Naive thymus-derived CD4-positive, alpha-beta T cell (primary cell): ENCODE measurements around the gene SLC16A7. TPM values are rescaled to one million over a fixed set of nuclear protein-coding genes. Genes with fewer than 3 reads are reported as not detected.
A peak's percentile ranks its signal among the peaks of the same experiment; 100 is the strongest.

Source experiments
- ATAC-seq: fragments of 150-1000 bp; cut with Tn5 transposase; 2 replicates; pipeline ENCODE4 v1.10.0; 2021; ENCODE audit warnings: mild to moderate bottlenecking, moderate library complexity
- CTCF ChIA-PET: fragments of 350-600 bp; sonication (Branson Sonifier 250); formaldehyde crosslinking; loops from one replicate; lab custom pipeline; 2021; ENCODE audit warnings: antibody characterized with exemption; lab: Charles Lee
- POLR2A ChIA-PET: fragments of 350-600 bp; sonication (Branson Sonifier 250); formaldehyde crosslinking; loops from one replicate; lab custom pipeline; 2021; ENCODE audit warnings: antibody characterized with exemption, inconsistent platforms; lab: Charles Lee
- DNase-seq, 9 donors: peaks; one replicate each; pipeline versions ENCODE4 v3.0.0 to v3.0.0-alpha.2; 2020 to 2022; ENCODE audit warnings: mixed read lengths in 1 of 9
- H3K27ac ChIP-seq: one replicate; pipeline ENCODE4 v1.7.0; 2013; ENCODE audit warnings: mild to moderate bottlenecking, low read depth, low read length, moderate library complexity
- H3K27me3 ChIP-seq, 2 donors: one replicate each; pipeline ENCODE4 v1.7.0; 2013; ENCODE audit warnings: low read length in 2 of 2, mild to moderate bottlenecking in 2 of 2, moderate library complexity in 2 of 2; ENCODE audit not compliant: control insufficient read depth in 2 of 2, insufficient read depth in 2 of 2
- H3K36me3 ChIP-seq, 3 experiments: 1 replicate in 2 of 3; 2 replicates in 1 of 3; pipeline ENCODE4 v1.7.0; 2013; ENCODE audit warnings: low read length in 3 of 3, mild to moderate bottlenecking in 3 of 3, moderate library complexity in 1 of 3; ENCODE audit not compliant: insufficient read depth in 3 of 3, control insufficient read depth in 2 of 3
- H3K4me1 ChIP-seq, 2 donors: one replicate each; pipeline ENCODE4 v1.7.0; 2013; ENCODE audit warnings: low read length in 2 of 2, mild to moderate bottlenecking in 2 of 2, moderate library complexity in 1 of 2; ENCODE audit not compliant: control insufficient read depth in 2 of 2, insufficient read depth in 2 of 2
- H3K4me3 ChIP-seq: 2 replicates; pipeline ENCODE4 v1.7.0; 2013; ENCODE audit warnings: mild to moderate bottlenecking, low read length
- H3K9me3 ChIP-seq, 3 experiments: 1 replicate in 2 of 3; 2 replicates in 1 of 3; pipeline ENCODE4 v1.7.0; 2013; ENCODE audit warnings: low read length in 3 of 3; ENCODE audit not compliant: control insufficient read depth in 2 of 3
- H3K27ac Mint-ChIP-seq, 9 donors: one replicate each; pipeline ENCODE4 v1.8.0; 2020 to 2022; ENCODE audit warnings: mixed read lengths in 9 of 9, mild to moderate bottlenecking in 8 of 9, moderate library complexity in 5 of 9, inconsistent platforms in 2 of 9
- H3K27me3 Mint-ChIP-seq, 5 donors: one replicate each; pipeline ENCODE4 v1.8.0; 2021 to 2022; ENCODE audit warnings: mixed read lengths in 5 of 5, mild to moderate bottlenecking in 1 of 5
- H3K36me3 Mint-ChIP-seq, 5 donors: one replicate each; pipeline ENCODE4 v1.8.0; 2020 to 2022; ENCODE audit warnings: mixed read lengths in 5 of 5, mild to moderate bottlenecking in 3 of 5, inconsistent platforms in 1 of 5
- H3K4me1 Mint-ChIP-seq, 7 donors: one replicate each; pipeline ENCODE4 v1.8.0; 2020 to 2022; ENCODE audit warnings: mixed read lengths in 7 of 7, mild to moderate bottlenecking in 3 of 7, inconsistent platforms in 1 of 7
- H3K4me3 Mint-ChIP-seq, 10 donors: one replicate each; pipeline ENCODE4 v1.8.0; 2020 to 2022; ENCODE audit warnings: mild to moderate bottlenecking in 10 of 10, mixed read lengths in 10 of 10, moderate library complexity in 6 of 10, inconsistent platforms in 2 of 10
- H3K9me3 Mint-ChIP-seq, 11 donors: one replicate each; pipeline ENCODE4 v1.8.0; 2020 to 2022; ENCODE audit warnings: mixed read lengths in 11 of 11, mild to moderate bottlenecking in 4 of 11, inconsistent platforms in 1 of 11, moderate library complexity in 1 of 11
- intact Hi-C, 2 donors: fragments of 100-400 bp; cut with micrococcal nuclease; formaldehyde crosslinking; loops; one replicate each; pipeline ENCODE4 v1.15.1; 2023
- polyA plus RNA-seq, 2 donors: library from polyadenylated mRNA; unstranded; fragments of 300-500 nt; fragmentation: Illumina TruSeq; gene quantifications; one replicate each; pipeline ENCODE4 v1.2.3, GENCODE V29; 2021
- total RNA-seq, 6 experiments: library from RNA in 5 of 6; stranded (reverse) in 5 of 6; gene quantifications; 1 replicate in 5 of 6; 2 replicates in 1 of 6; pipeline ENCODE4 v1.2.3 and lab custom pipeline; 2021 to 2026

The SLC16A7 gene
- total RNA-seq (10 to 100 TPM; 32.3 to 57.5 (median 40.4) TPM), polyA plus RNA-seq (10 to 100 TPM; 19.4 to 26.0 TPM), total RNA-seq (lab: John Stamatoyannopoulos, UW) (41.1 reads per million, percentile 67 among the genes with 10 or more reads in this experiment)

GRCh38 chr12:59595883-59596540, at the start of gene SLC16A7:
Gene SLC16A7 (plus strand): TSS chr12:59596029. CDS start chr12:59704802, 108,773 bp downstream.
- Histone ChIP-seq H3K27me3 (no peaks in the 10 kb centered on the region), H3K27ac (peak within 1 kb of the TSS; percentile 89), H3K4me3 (peak within 1 kb of the TSS; percentile 84), H3K4me1 (peaks cover 18 to 22% of the 10 kb centered on the region in 2 donors), H3K9me3 (no peaks in the 10 kb centered on the region), H3K36me3 (peaks cover 0 to 5% (median 0%) of the 10 kb centered on the region in 3 experiments)
- Mint-ChIP-seq H3K27me3 (no peaks in the 10 kb centered on the region), H3K36me3 (peaks cover 0 to 11% (median 6%) of the 10 kb centered on the region in 5 donors), H3K9me3 (peaks cover 0 to 7% (median 0%) of the 10 kb centered on the region in 11 donors), H3K27ac (peak within 1 kb of the TSS; percentile 93 to 99 (median 97)), H3K4me1 (peaks cover 28 to 69% (median 64%) of the 10 kb centered on the region in 7 donors), H3K4me3 (peak within 1 kb of the TSS; percentile 87 to 99 (median 95))
- peak; percentile 60 to 82 (median 76) for DNase-seq
- peak; percentile 69 for ATAC-seq
- intact Hi-C loops: loop anchor here (1.0 to 5.0 kb wide), 9 partner anchors 12 to 212 kb away; no protein-coding TSS in a partner anchor
- ChIA-PET CTCF (interaction anchor here (0.8 to 1.3 kb wide), 2 partner anchors 10 to 164 kb away, joined by 3 to 4 read pairs; no protein-coding TSS in a partner anchor), POLR2A (interaction anchor here (0.9 to 1.7 kb wide), 7 partner anchors 9 to 47 kb away, joined by 3 to 6 read pairs (median 5); no protein-coding TSS in a partner anchor)

GRCh38 chr12:59548930-59549329, 46.9 kb upstream of the SLC16A7 start:
- Mint-ChIP-seq H3K27me3 (peaks cover 0 to 3% (median 0%) of the 10 kb centered on the region in 5 donors), H3K27ac (no peak overlapping the region), H3K9me3 (no peaks in the 10 kb centered on the region), H3K36me3 (no peaks in the 10 kb centered on the region), H3K4me1 (peaks cover 0 to 27% (median 23%) of the 10 kb centered on the region in 7 donors), H3K4me3 (peak overlapping the region in 1 of 10 donors; percentile 44)
- peak in 5 of 9 donors; percentile 2 to 32 (median 10) for DNase-seq
- no peaks in the 10 kb centered on the region for H3K27me3 ChIP-seq
- H3K4me1 ChIP-seq: no peaks in the 10 kb centered on the region
- ATAC-seq: peak; percentile 46
- intact Hi-C loops: loop anchor here in 1 of 2 donors (2.0 to 10.0 kb wide), 2 partner anchors 48 to 114 kb away; partner anchors contain the start of gene SLC16A7
- H3K36me3 ChIP-seq: no peaks in the 10 kb centered on the region
- CTCF ChIA-PET: no interaction called here
- H3K4me3 ChIP-seq: no peak overlapping the region
- H3K27ac ChIP-seq: no peak overlapping the region
- POLR2A ChIA-PET: interaction anchor here (1.8 kb wide), 1 partner anchor 47 kb away, joined by 5 read pairs; the partner anchor contains the start of gene SLC16A7
- H3K9me3 ChIP-seq: no peaks in the 10 kb centered on the region

- intact Hi-C loops: loop anchor here in 1 of 2 donors (5.0 kb wide), 1 partner anchor 38 kb away; the partner anchor contains the start of gene SLC16A7
- H3K4me1 ChIP-seq: no peaks in the 10 kb centered on the region
- H3K4me3 Mint-ChIP-seq: no peak overlapping the region
- no peaks in the 10 kb centered on the region for H3K36me3 Mint-ChIP-seq
- peaks cover 0 to 8% (median 0%) of the 10 kb centered on the region in 11 donors for H3K9me3 Mint-ChIP-seq
- ATAC-seq: no peak
- H3K4me1 Mint-ChIP-seq: no peaks in the 10 kb centered on the region
- no peaks in the 10 kb centered on the region for H3K27me3 ChIP-seq
- H3K36me3 ChIP-seq: no peaks in the 10 kb centered on the region
- CTCF ChIA-PET: no interaction called here
- peaks cover 0 to 6% (median 0%) of the 10 kb centered on the region in 5 donors for H3K27me3 Mint-ChIP-seq
- no peak for DNase-seq
- no peaks in the 10 kb centered on the region for H3K9me3 ChIP-seq
- no peak overlapping the region for H3K27ac ChIP-seq
- no peak overlapping the region for H3K27ac Mint-ChIP-seq
- POLR2A ChIA-PET: no interaction called here
- no peak overlapping the region for H3K4me3 ChIP-seq
Measured at GRCh38 chr12:59559696-59560095, 36.1 kb upstream of the SLC16A7 start.

GRCh38 chr12:59570145-59570544, 25.7 kb upstream of the SLC16A7 start:
- peaks cover 0 to 10% (median 0%) of the 10 kb centered on the region in 5 donors for H3K27me3 Mint-ChIP-seq
- POLR2A ChIA-PET: no interaction called here
- Histone ChIP-seq H3K27me3 (peaks cover 0 to 3% of the 10 kb centered on the region in 2 donors), H3K36me3 (no peaks in the 10 kb centered on the region), H3K4me3 (no peak overlapping the region), H3K9me3 (no peaks in the 10 kb centered on the region), H3K4me1 (no peaks in the 10 kb centered on the region), H3K27ac (no peak overlapping the region)
- no peak overlapping the region for H3K27ac Mint-ChIP-seq
- CTCF ChIA-PET: no interaction called here
- H3K4me3 Mint-ChIP-seq: no peak overlapping the region
- H3K36me3 Mint-ChIP-seq: peaks cover 0 to 2% (median 0%) of the 10 kb centered on the region in 5 donors
- DNase-seq (no peak), ATAC-seq (no peak)
- intact Hi-C loops: no loop called here
- peaks cover 3 to 10% (median 8%) of the 10 kb centered on the region in 7 donors for H3K4me1 Mint-ChIP-seq
- H3K9me3 Mint-ChIP-seq: peaks cover 0 to 6% (median 0%) of the 10 kb centered on the region in 11 donors

- H3K27me3 ChIP-seq: no peaks in the 10 kb centered on the region
- no peak overlapping the region for H3K4me3 ChIP-seq
- H3K9me3 ChIP-seq: no peaks in the 10 kb centered on the region
- H3K9me3 Mint-ChIP-seq: peaks cover 0 to 12% (median 0%) of the 10 kb centered on the region in 11 donors
- ChIA-PET POLR2A (interaction anchor here (0.8 kb wide), 1 partner anchor 21 kb away, joined by 3 read pairs; the partner anchor contains the start of gene SLC16A7), CTCF (no interaction called here)
- peaks cover 29 to 47% (median 46%) of the 10 kb centered on the region in 7 donors for H3K4me1 Mint-ChIP-seq
- H3K27me3 Mint-ChIP-seq: no peaks in the 10 kb centered on the region
- no peak overlapping the region for H3K4me3 Mint-ChIP-seq
- no peak overlapping the region for H3K27ac ChIP-seq
- H3K36me3 ChIP-seq: no peaks in the 10 kb centered on the region
- peak overlapping the region in 1 of 9 donors; percentile 60 for H3K27ac Mint-ChIP-seq
- no peak for ATAC-seq
- intact Hi-C loops: no loop called here
- peaks cover 18 to 21% of the 10 kb centered on the region in 2 donors for H3K4me1 ChIP-seq
- no peak for DNase-seq
- peaks cover 0 to 15% (median 0%) of the 10 kb centered on the region in 5 donors for H3K36me3 Mint-ChIP-seq
Measured at GRCh38 chr12:59574406-59574805, 21.4 kb upstream of the SLC16A7 start.

- Mint-ChIP-seq H3K4me3 (no peak overlapping the region), H3K27me3 (no peaks in the 10 kb centered on the region), H3K36me3 (peaks cover 0 to 21% (median 0%) of the 10 kb centered on the region in 5 donors), H3K4me1 (peaks cover 36 to 56% (median 52%) of the 10 kb centered on the region in 7 donors), H3K9me3 (peaks cover 0 to 10% (median 0%) of the 10 kb centered on the region in 11 donors), H3K27ac (peak overlapping the region in 1 of 9 donors; percentile 7)
- Histone ChIP-seq H3K27me3 (no peaks in the 10 kb centered on the region), H3K27ac (no peak overlapping the region), H3K9me3 (no peaks in the 10 kb centered on the region), H3K4me3 (no peak overlapping the region), H3K4me1 (peaks cover 18 to 21% of the 10 kb centered on the region in 2 donors), H3K36me3 (no peaks in the 10 kb centered on the region)
- DNase-seq: no peak
- ChIA-PET CTCF (no interaction called here), POLR2A (interaction anchor here (0.9 kb wide), 1 partner anchor 20 kb away, joined by 5 read pairs; the partner anchor contains the start of gene SLC16A7)
- ATAC-seq: no peak
- intact Hi-C loops: loop anchor here (5.0 kb wide), 2 partner anchors 34 to 1639 kb away; no protein-coding TSS in a partner anchor
Measured at GRCh38 chr12:59575826-59576225, 20.0 kb upstream of the SLC16A7 start.
